Embryonic facial prominence (tissue), 1 donor: Measurements from ENCODE around the gene NUP54.

Source experiments
- DNase-seq: peaks from one replicate; pipeline ENCODE4 v3.0.0-alpha.2; 2016; ENCODE audit errors: extremely low spot score

NUP54 gene

DNA sequence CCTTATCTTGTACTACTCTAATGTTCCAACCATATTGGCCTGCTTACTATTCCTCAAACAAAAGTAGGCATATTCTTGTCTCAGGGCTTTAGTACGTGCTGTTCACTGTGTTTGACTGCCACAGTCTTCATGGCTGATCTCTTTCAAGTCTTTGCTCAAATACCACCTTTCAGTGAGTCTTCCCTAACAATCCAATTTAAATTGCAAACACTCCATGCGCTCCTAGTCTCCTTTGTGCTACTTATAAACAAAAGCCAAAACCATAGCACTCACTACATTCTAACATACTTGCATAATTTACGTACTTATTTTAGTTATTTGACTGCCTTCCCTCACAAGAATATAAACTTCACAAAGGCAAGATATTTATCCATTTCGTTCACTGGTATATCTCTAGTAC, 75.4 kb downstream of the NUP54 start:
- DNase-seq, result no peak

DNA sequence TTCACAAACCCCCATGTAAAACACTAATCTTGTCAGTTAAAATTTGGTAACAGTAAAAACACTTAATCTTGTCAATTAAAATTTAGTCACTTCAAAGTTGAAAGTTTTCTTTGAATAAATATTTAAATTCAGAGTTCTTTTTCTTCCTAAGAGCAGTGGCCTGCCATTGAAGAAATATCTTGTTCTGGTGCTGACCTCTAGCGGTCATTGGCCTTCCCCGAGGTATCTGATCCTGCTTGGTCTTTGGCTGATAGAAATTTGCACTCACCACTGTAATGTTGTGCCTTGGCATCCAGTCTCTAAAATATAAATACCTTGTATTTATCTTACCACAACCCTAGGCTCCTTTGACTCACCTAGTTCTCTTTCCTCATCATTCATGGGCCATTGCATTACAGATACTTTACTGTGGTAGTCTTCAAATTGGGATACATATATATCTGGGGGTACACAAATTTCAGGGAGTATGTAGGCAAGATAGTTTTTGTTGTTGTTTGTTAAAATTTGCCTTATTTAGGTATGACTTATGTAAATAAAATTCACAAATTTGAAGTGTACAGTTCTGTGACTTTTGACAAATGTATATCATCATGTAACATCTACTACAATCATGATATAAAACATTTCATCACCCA, 80.4 kb downstream of the NUP54 start:
- no peak for DNase-seq

DNA sequence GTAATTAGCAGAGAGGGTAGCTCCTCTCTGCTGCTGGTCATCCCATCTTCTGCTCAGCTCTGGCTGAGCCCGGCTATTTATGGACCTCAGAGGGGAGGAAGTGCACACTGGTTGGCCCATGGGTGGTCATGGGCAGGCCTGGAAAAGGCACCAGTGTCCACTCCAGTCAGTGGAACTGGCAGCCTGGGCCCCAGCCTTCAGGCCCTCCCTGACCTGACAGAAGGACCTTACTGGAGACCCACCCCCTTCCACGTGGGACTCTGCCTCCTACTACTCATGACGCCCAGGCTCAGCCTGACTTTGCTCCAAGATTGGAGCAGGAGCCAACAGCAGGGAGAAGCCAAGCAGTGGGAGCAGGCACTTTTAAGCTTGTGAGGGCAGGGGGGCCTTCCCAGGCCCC, 81.7 kb downstream of the NUP54 start:
- DNase-seq, result no peak
